HCT116 (cell line): Measurements from ENCODE around the gene TMTC1. TPM values are rescaled to one million over a fixed set of nuclear protein-coding genes. Genes with fewer than 3 reads are reported as not detected.

Experiments
- ATAC-seq: fragments of 200-7000 bp; cut with Tn5 transposase; 2 replicates; pipeline ENCODE4 v1.9.1; 2020; ENCODE audit warnings: mild to moderate bottlenecking, moderate library complexity
- BruUV-seq: library from RNA; stranded (reverse); fragments of 400-500 nt; replicated peaks from 2 replicates; lab custom pipeline; 2021; lab: Mats Ljungman, UMichigan
- CTCF ChIA-PET: fragments of 300-600 bp; sonication (Branson Sonifier 250); formaldehyde crosslinking; loops from one replicate; lab custom pipeline; 2021; ENCODE audit warnings: antibody characterized with exemption; lab: Charles Lee
- POLR2A ChIA-PET: fragments of 300-600, 350-600 bp; sonication (Branson Sonifier 250); formaldehyde crosslinking; loops from one replicate; lab custom pipeline; 2021; ENCODE audit warnings: antibody characterized with exemption; lab: Charles Lee
- RAD21 ChIA-PET, 2 experiments: fragments of 300-600 bp; sonication (Branson Sonifier 250); formaldehyde crosslinking; loops; one replicate each; lab custom pipeline; 2023; ENCODE audit warnings: low total read pairs in 2 of 2; ENCODE audit not compliant: uncharacterized antibody in 2 of 2, unreplicated experiment in 2 of 2, low non-redundant PET in 1 of 2; lab: Charles Lee
- DNase-seq: peaks from one replicate; pipeline ENCODE4 v3.0.0-alpha.2; 2010; ENCODE audit warnings: low read depth, low spot score
- H2AFZ ChIP-seq: fragments of 200-600 bp; shearing (Covaris generic), sonication (generic); 2 replicates; pipeline ENCODE4 v1.6.1; 2017; ENCODE audit warnings: low read depth, mixed run types, mixed read lengths, antibody characterized with exemption, low read length; ENCODE audit not compliant: poor library complexity, severe bottlenecking
- H3K27ac ChIP-seq: 2 replicates; pipeline ENCODE4 v1.5.1; 2012; ENCODE audit warnings: low read depth, low read length
- H3K27me3 ChIP-seq: fragments of 200-600 bp; sonication (generic); 2 replicates; pipeline ENCODE4 v1.6.1; 2016; ENCODE audit warnings: mixed run types, low read length, mixed read lengths; ENCODE audit not compliant: insufficient read depth
- H3K36me3 ChIP-seq, 2 experiments: fragments of 200-500 bp in 1 of 2; fragments of 200-600 bp in 1 of 2; sonication (Bioruptor generic) in 1 of 2; sonication (generic) in 1 of 2; 2 replicates each; pipeline versions ENCODE4 v1.5.1 to v1.6.1; 2014 to 2016; ENCODE audit warnings: low read length in 2 of 2, inconsistent platforms in 1 of 2, mixed read lengths in 1 of 2, mixed run types in 1 of 2; ENCODE audit not compliant: insufficient read depth in 2 of 2, control insufficient read depth in 1 of 2
- H3K4me1 ChIP-seq, 2 experiments: fragments of 200-600 bp in 1 of 2; sonication (generic) in 1 of 2; 2 replicates each; pipeline versions ENCODE4 v1.5.1 to v1.6.1; 2012 to 2017; ENCODE audit warnings: low read length in 2 of 2, inconsistent platforms in 1 of 2, mild to moderate bottlenecking in 1 of 2, mixed read lengths in 1 of 2, mixed run types in 1 of 2, moderate library complexity in 1 of 2; ENCODE audit not compliant: insufficient read depth in 2 of 2, control insufficient read depth in 1 of 2
- H3K4me2 ChIP-seq: fragments of 200-600 bp; sonication (generic); 2 replicates; pipeline ENCODE4 v1.6.1; 2017; ENCODE audit warnings: mixed run types, low read length, mixed read lengths
- H3K4me3 ChIP-seq, 2 experiments: fragments of 200-600 bp in 1 of 2; sonication (generic) in 1 of 2; replicated peaks in 1 of 2; 2 replicates each; pipeline ENCODE4 v1.5.1; 2011 to 2016; ENCODE audit warnings: low read length in 2 of 2, control low read depth in 1 of 2, low read depth in 1 of 2, mild to moderate bottlenecking in 1 of 2, mixed read lengths in 1 of 2, mixed run types in 1 of 2
- H3K79me2 ChIP-seq: fragments of 200-600 bp; sonication (generic); 2 replicates; pipeline ENCODE4 v1.6.1; 2017; ENCODE audit warnings: mild to moderate bottlenecking, mixed run types, low read length, moderate library complexity, mixed read lengths; ENCODE audit not compliant: insufficient read depth
- H3K9ac ChIP-seq: fragments of 200-600 bp; sonication (generic); 2 replicates; pipeline ENCODE4 v1.6.1; 2016; ENCODE audit warnings: low read length, mixed read lengths
- H3K9me2 ChIP-seq: fragments of 200-600 bp; sonication (generic), shearing (Covaris generic); 2 replicates; pipeline ENCODE4 v1.6.1; 2017; ENCODE audit warnings: mixed run types, mild to moderate bottlenecking, moderate library complexity; ENCODE audit not compliant: insufficient read depth
- H3K9me3 ChIP-seq, 2 experiments: fragments of 200-500 bp in 1 of 2; fragments of 200-600 bp in 1 of 2; sonication (Bioruptor generic) in 1 of 2; sonication (generic) in 1 of 2; 2 replicates each; pipeline ENCODE4 v1.6.1; 2014 to 2017; ENCODE audit warnings: low read length in 2 of 2, mixed read lengths in 2 of 2, inconsistent platforms in 1 of 2, low read depth in 1 of 2, mild to moderate bottlenecking in 1 of 2, mixed run types in 1 of 2, moderate library complexity in 1 of 2; ENCODE audit not compliant: control insufficient read depth in 1 of 2, insufficient read depth in 1 of 2
- H4K20me1 ChIP-seq: fragments of 200-600 bp; sonication (generic), shearing (Covaris generic); 2 replicates; pipeline ENCODE4 v1.6.1; 2017; ENCODE audit warnings: mixed run types, mild to moderate bottlenecking, moderate library complexity; ENCODE audit not compliant: insufficient read depth
- CEBPB ChIP-seq: IDR thresholded peaks from 2 replicates; pipeline ENCODE4 v1.6.1; 2012; ENCODE audit warnings: low read depth
- EGR1 ChIP-seq: IDR thresholded peaks from 2 replicates; pipeline ENCODE4 v1.6.1; 2012; ENCODE audit warnings: low read depth
- JUND ChIP-seq: IDR thresholded peaks from 2 replicates; pipeline ENCODE4 v1.6.1; 2012
- POLR2A ChIP-seq: IDR thresholded peaks from 2 replicates; pipeline ENCODE4 v1.7.0; 2011; ENCODE audit warnings: borderline replicate concordance; ENCODE audit not compliant: insufficient read depth, insufficient read length; ENCODE audit errors: extremely low read depth
- SP1 ChIP-seq: IDR thresholded peaks from 2 replicates; pipeline ENCODE4 v1.6.1; 2012; ENCODE audit warnings: low read depth
- YY1 ChIP-seq: IDR thresholded peaks from 2 replicates; pipeline ENCODE4 v1.6.1; 2011; ENCODE audit warnings: low read length, low read depth, moderate library complexity, mild to moderate bottlenecking; ENCODE audit not compliant: insufficient replicate concordance; ENCODE audit errors: extremely low read depth
- ZFX ChIP-seq: fragments of 450-650 bp; IDR thresholded peaks from 2 replicates; pipeline ENCODE4 v1.6.1; 2017
- ZNF274 ChIP-seq: fragments of 200-500 bp; sonication (Bioruptor generic); IDR thresholded peaks from 2 replicates; pipeline ENCODE4 v1.6.1; 2014; ENCODE audit warnings: mild to moderate bottlenecking, low read depth, low read length, inconsistent platforms
- intact Hi-C: fragments of 100-400 bp; cut with micrococcal nuclease; formaldehyde crosslinking; loops from 2 replicates; pipeline ENCODE4 v1.10.0; 2022
- total RNA-seq: library from RNA; stranded (reverse); gene quantifications from one replicate; pipeline ENCODE4 v1.2.1, GENCODE V29; 2021; ENCODE audit not compliant: unreplicated experiment

The TMTC1 gene
- total RNA-seq, 1 experiment from 2014 or later = 2.0 TPM

DNA sequence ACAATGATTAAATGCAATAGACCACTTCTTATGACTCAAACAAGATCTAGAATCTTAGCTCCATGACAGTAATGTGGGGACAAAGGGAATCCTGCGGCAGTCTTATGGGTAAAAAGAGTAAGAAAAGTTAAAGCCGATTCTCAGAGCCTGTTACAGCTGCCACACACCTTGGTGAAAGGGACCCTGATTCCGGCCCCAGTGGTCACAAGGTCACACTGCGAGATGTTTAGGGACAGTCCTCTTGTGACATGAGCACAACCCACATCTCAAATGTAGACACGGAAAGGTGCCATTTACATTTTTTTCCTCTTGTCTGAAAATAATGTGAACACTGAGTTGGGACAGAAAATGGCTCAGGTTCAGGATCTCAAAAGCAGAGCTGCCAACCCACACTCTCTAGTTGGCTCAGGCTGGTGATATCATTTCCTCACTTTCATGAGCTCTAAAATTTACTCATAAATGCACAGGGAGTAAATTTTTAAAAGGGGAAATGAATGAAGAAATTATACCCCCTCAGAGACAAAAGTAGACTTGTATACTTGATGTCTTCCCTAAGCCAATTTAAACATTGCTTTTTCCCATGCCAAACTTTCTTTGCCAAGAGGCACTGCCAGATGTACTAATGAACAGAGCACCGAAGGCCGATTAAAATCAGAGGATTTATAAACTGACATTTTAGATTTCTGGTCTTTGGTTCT is 173.1 kb downstream of the TMTC1 start:
- BruUV-seq = no TSS peak
- H3K9ac ChIP-seq = no peak overlapping the region
- TF ChIP-seq CEBPB (no peak), SP1 (no peak), YY1 (no peak), POLR2A (no peak)
- TF ChIP-seq, all 23 proteins: peak for 0
- Histone ChIP-seq H3K27me3 (peaks cover 6% of the 10 kb centered on the region; the same call in 1 of the 2 replicates), H3K79me2 (no peaks in the 10 kb centered on the region), H3K4me1 (no peaks in the 10 kb centered on the region), H3K4me2 (no peak overlapping the region), H2AFZ (no peak overlapping the region), H3K27ac (no peak overlapping the region), H3K4me3 (no peak overlapping the region), H3K9me2 (no peaks in the 10 kb centered on the region), H3K36me3 (no peaks in the 10 kb centered on the region), H3K9me3 (no peaks in the 10 kb centered on the region), H4K20me1 (no peaks in the 10 kb centered on the region)
- intact Hi-C loops = no loop called here
- DNase-seq = no peak
- ChIA-PET RAD21 (no interaction called here), CTCF (no interaction called here), POLR2A (no interaction called here)
- ATAC-seq = no peak

DNA sequence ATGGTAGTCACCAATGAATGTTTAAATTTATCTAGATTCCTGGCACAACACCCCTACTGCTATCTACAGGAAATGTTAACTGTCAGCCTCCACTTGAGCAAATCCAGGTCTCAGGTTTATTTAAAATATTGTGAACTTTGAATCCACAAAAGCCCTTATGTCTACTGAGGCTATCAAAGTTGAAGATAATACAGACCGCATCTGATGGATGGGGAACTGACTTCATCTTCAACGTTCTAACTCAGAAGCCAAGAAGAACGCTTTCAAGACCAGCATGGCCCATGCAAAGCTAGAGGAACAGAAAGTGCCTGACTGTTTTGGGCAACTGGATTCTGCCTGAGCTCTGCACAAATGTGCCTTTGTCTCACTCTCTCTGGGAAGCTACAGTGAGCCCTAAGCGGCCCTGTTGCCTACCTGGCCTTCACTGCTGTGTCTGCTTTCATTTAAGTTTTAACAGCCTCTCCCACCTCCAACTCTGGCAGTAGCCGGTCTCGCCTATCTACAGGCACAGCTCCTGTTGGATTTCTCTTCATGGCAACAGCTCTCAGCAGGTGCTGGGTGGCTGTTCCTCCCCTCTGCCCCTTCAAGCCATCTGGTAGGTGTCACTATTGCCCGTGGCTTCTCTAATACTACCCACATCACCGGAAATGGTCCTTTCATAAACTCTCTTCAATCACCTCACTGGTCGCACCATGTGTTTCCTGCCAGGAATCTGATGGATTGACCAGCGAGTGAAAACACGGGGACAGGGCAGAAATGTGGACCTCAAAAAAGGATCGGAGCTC is 174.1 kb downstream of the TMTC1 start:
- intact Hi-C loops = no loop called here
- no peak for ATAC-seq
- BruUV-seq = no TSS peak

More for the DNA sequence above, 174.1 kb downstream of the TMTC1 start:
- CTCF ChIA-PET = no interaction called here
- no peaks in the 10 kb centered on the region for H3K36me3 ChIP-seq
- peaks cover 6% of the 10 kb centered on the region; the same call in 1 of the 2 replicates for H3K27me3 ChIP-seq
- RAD21 ChIA-PET = no interaction called here
- H3K4me3 ChIP-seq = no peak overlapping the region
- no peak overlapping the region for H3K4me2 ChIP-seq
- H3K27ac ChIP-seq = no peak overlapping the region
- H2AFZ ChIP-seq = no peak overlapping the region
- DNase-seq = no peak
- TF ChIP-seq ZFX (no peak), JUND (no peak), ZNF274 (no peak), EGR1 (no peak), CEBPB (no peak)
- no peak overlapping the region for H3K9ac ChIP-seq
- no peaks in the 10 kb centered on the region for H3K4me1 ChIP-seq
- no peaks in the 10 kb centered on the region for H3K79me2 ChIP-seq
- H3K9me3 ChIP-seq = no peaks in the 10 kb centered on the region
- H3K9me2 ChIP-seq = no peaks in the 10 kb centered on the region; the same call in 1 of the 2 replicates
- POLR2A ChIA-PET = no interaction called here
- no peaks in the 10 kb centered on the region for H4K20me1 ChIP-seq
